Neural progenitor cell (in vitro differentiated cells): ENCODE data around the gene MRPL36.

Experiments used
- CTCF ChIP-seq: fragments of 200-600 bp; sonication (generic); IDR thresholded peaks from 2 replicates; pipeline ENCODE4 v1.5.1; 2017; ENCODE audit warnings: antibody characterized with exemption, mild to moderate bottlenecking
- EZH2 ChIP-seq: fragments of 200-600 bp; sonication (generic); IDR thresholded peaks from 2 replicates; pipeline ENCODE4 v1.6.1; 2017; ENCODE audit warnings: antibody characterized with exemption, mild to moderate bottlenecking, moderate library complexity

- TF ChIP-seq CTCF (no peak), EZH2 (no peak)
These were observed 41.1 kb downstream of the MRPL36 start for GRCh38 chr5:1758574-1758973.
